ENCODE results near the gene ITIH5. TPM values are rescaled to one million over a fixed set of nuclear protein-coding genes. Genes with fewer than 3 reads are reported as not detected.

The ITIH5 gene
- total and polyA plus RNA-seq, 2 of the 8 experiments (the other 6 are each of a cell fraction or from before 2014, with no cell fraction given) = 5.8 to 7.6 TPM

GRCh38 chr10:7580520-7580919, 86.2 kb downstream of the ITIH5 start:
- H3K36me3 ChIP-seq (ENCODE audit: control insufficient read depth in 2 of 4, insufficient read depth in 4 of 4, low read length in 3 of 4) = no peaks in the 10 kb centered on the region
- H4K20me1 ChIP-seq (replicated peaks in 1 of 2; ENCODE audit: control insufficient read depth in 1 of 2, insufficient read depth in 2 of 2, low read length in 2 of 2) = no peaks in the 10 kb centered on the region
- ChIA-PET POLR2A (ENCODE audit: partially characterized antibody) (no interaction called here), CTCF (ENCODE audit: partially characterized antibody) (interaction anchor here (0.6 to 1.2 kb wide), 4 partner anchors 11 to 231 kb away, joined by 3 to 4 read pairs (median 3); no protein-coding TSS in a partner anchor)
- H4K8ac ChIP-seq (ENCODE audit: extremely low read depth, insufficient read depth, low read length) = no peak overlapping the region
- no peak overlapping the region for H2AK5ac ChIP-seq (ENCODE audit: low read depth, low read length)
- FAIRE-seq (no peak), DNase-seq (ENCODE audit: low read depth in 1 of 2, low spot score in 2 of 2) (no peak)
- H3K4me2 ChIP-seq (ENCODE audit: insufficient read depth in 1 of 2, low read depth in 2 of 2, low read length in 2 of 2) = no peak overlapping the region
- no peaks in the 10 kb centered on the region; a peak in 1 of 7 replicates for H3K4me1 ChIP-seq (replicated peaks in 1 of 4; ENCODE audit: control insufficient read depth in 3 of 4, insufficient read depth in 4 of 4, low read length in 3 of 4)
- H3K56ac ChIP-seq (replicated peaks; ENCODE audit: insufficient read length, low read depth, low read length) = no peak overlapping the region
- no peak overlapping the region for H3K4ac ChIP-seq (replicated peaks; ENCODE audit: insufficient read length, low read depth, low read length)
- H4K91ac ChIP-seq (replicated peaks; ENCODE audit: insufficient read length, low read length) = no peak overlapping the region
- no peak overlapping the region for H3K27ac ChIP-seq (ENCODE audit: low read depth, low read length)
- H3K79me2 ChIP-seq (ENCODE audit: control insufficient read depth in 1 of 2, insufficient read depth in 2 of 2, low read length in 2 of 2) = no peaks in the 10 kb centered on the region
- 91% methylated on average over 5 of the region's 5 CpGs; no CpG with 5 or more reads in 1 of the 2 experiments for WGBS, 2 experiments (ENCODE audit: extremely low coverage in 1 of 2, insufficient coverage in 1 of 2, insufficient read length in 1 of 2, insufficient replicate concordance in 2 of 2, low coverage in 1 of 2, low lambda C conversion rate in 2 of 2, missing lambda C conversion rate in 1 of 2)
- no peak overlapping the region for H2BK120ac ChIP-seq (replicated peaks; ENCODE audit: low read depth, low read length)
- 0 out of 7 replicates have a peak overlapping the region, but pooled peaks of 1 of the 4 experiments have one; percentile 2 for H3K9ac ChIP-seq (replicated peaks in 1 of 4; ENCODE audit: extremely low read depth in 1 of 4, low read depth in 3 of 4, low read length in 3 of 4)
- no peak overlapping the region for H3K14ac ChIP-seq (ENCODE audit: insufficient read length)
- H4K5ac ChIP-seq (ENCODE audit: insufficient read length, low read depth, low read length) = no peak overlapping the region
- H3K79me1 ChIP-seq (ENCODE audit: low read depth, low read length) = no peaks in the 10 kb centered on the region
- no peak overlapping the region for H2BK5ac ChIP-seq (ENCODE audit: low read depth, low read length)
- H2BK15ac ChIP-seq (ENCODE audit: low read length) = no peak overlapping the region
- no peak overlapping the region for H3K4me3 ChIP-seq (ENCODE audit: extremely low read depth in 1 of 4, insufficient read depth in 2 of 4, low read depth in 3 of 4, low read length in 4 of 4)
- no peak overlapping the region for H2BK20ac ChIP-seq (ENCODE audit: low read length)
- no peaks in the 10 kb centered on the region for H3K9me3 ChIP-seq (ENCODE audit: insufficient read depth in 2 of 2, low read depth in 1 of 2, low read length in 1 of 2)
- no peaks in the 10 kb centered on the region for H3K23me2 ChIP-seq (ENCODE audit: low read depth, low read length)
- H3K27me3 ChIP-seq (replicated peaks in 1 of 4; ENCODE audit: control insufficient read depth in 3 of 4, extremely low read depth in 1 of 4, insufficient read depth in 3 of 4, low read length in 3 of 4) = no peaks in the 10 kb centered on the region
- 0 out of 2 replicates have a peak, but pooled peaks have one; percentile 40 for TF ChIP-seq TEAD4 (IDR thresholded peaks at IDR 0.05; ENCODE audit: low read depth, low read length)
- no peak for TF ChIP-seq KDM5A (IDR thresholded peaks at IDR 0.05; ENCODE audit: low read length)
- no peak overlapping the region for H2BK12ac ChIP-seq (ENCODE audit: low read depth, low read length)
- no peak overlapping the region for H3K23ac ChIP-seq (ENCODE audit: insufficient read length)
- H2AFZ ChIP-seq (ENCODE audit: low read length) = no peak overlapping the region
- no peak overlapping the region for H3K18ac ChIP-seq (ENCODE audit: extremely low read depth, low read length)

Data from H1 (cell line).